Body of pancreas (tissue), 4 donors: ENCODE results near the gene MAN1B1. TPM values are rescaled to one million over a fixed set of nuclear protein-coding genes. Genes with fewer than 3 reads are reported as not detected.
A peak's percentile ranks its signal among the peaks of the same experiment; 100 is the strongest.

Source experiments
- ATAC-seq: fragments of 150-250 bp; one replicate; pipeline ENCODE4 v1.9.1; 2016
- DNase-seq, 4 donors: peaks; one replicate each; pipeline ENCODE4 v3.0.0-alpha.2; 2019
- H3K27ac ChIP-seq, 4 donors: fragments of 200-600 bp; sonication (generic); 1 replicate in 3 of 4; 2 replicates in 1 of 4; pipeline versions ENCODE4 v1.5.1 to v1.6.1; 2016 to 2019; ENCODE audit warnings: mild to moderate bottlenecking in 1 of 4, mixed read lengths in 1 of 4, moderate library complexity in 1 of 4
- H3K27me3 ChIP-seq, 2 donors: fragments of 200-600 bp; sonication (generic); one replicate each; pipeline ENCODE4 v1.6.0; 2016; ENCODE audit warnings: mild to moderate bottlenecking in 1 of 2
- H3K36me3 ChIP-seq, 2 donors: fragments of 200-600 bp; sonication (generic); replicated peaks in 1 of 2; 2 replicates each; pipeline ENCODE4 v1.5.1; 2016; ENCODE audit warnings: low read depth in 2 of 2; ENCODE audit not compliant: insufficient read depth in 1 of 2
- H3K4me1 ChIP-seq: fragments of 200-600 bp; sonication (generic); one replicate; pipeline ENCODE4 v1.6.0; 2016
- H3K4me3 ChIP-seq, 2 donors: fragments of 200-600 bp; sonication (generic); 1 replicate in 1 of 2; 2 replicates in 1 of 2; pipeline ENCODE4 v1.5.1; 2016 to 2019
- H3K9me3 ChIP-seq, 3 donors: fragments of 200-600 bp; sonication (generic); 1 replicate in 2 of 3; 2 replicates in 1 of 3; pipeline ENCODE4 v1.5.1; 2016
- POLR2A ChIP-seq, 3 donors: fragments of 450-650 bp; IDR thresholded peaks; one replicate each; pipeline ENCODE4 v1.6.1; 2016; ENCODE audit warnings: antibody characterized with exemption in 3 of 3, mild to moderate bottlenecking in 2 of 3
- WGBS, 2 donors: methylation state at CpG; one replicate each; pipeline ENCODE4 v1.1.5; 2017; 5-methylcytosine and 5-hydroxymethylcytosine counted together
- intact Hi-C: fragments of 100-400 bp; cut with DNase I; formaldehyde crosslinking; loops from one replicate; pipeline ENCODE4 v1.15.1; 2023
- total RNA-seq, 2 donors: library from RNA; depleted of rRNA; stranded (reverse); fragments of >200 nt; gene quantifications; one replicate each; pipeline ENCODE4 v1.1.0, GENCODE V29; 2016
- TF ChIP-seq, protein P1 (sequence below), 7 experiments: fragments of 450-650 bp in 4 of 7; fragments of 200-600 bp in 3 of 7; sonication (generic) in 3 of 7; IDR thresholded peaks; one replicate each; pipeline ENCODE4 v1.5.1; 2016 to 2019; ENCODE audit warnings: antibody characterized with exemption in 7 of 7

The MAN1B1 gene
- total RNA-seq, 2 donors from 2014 or later, result 32.6 to 34.2 TPM

DNA sequence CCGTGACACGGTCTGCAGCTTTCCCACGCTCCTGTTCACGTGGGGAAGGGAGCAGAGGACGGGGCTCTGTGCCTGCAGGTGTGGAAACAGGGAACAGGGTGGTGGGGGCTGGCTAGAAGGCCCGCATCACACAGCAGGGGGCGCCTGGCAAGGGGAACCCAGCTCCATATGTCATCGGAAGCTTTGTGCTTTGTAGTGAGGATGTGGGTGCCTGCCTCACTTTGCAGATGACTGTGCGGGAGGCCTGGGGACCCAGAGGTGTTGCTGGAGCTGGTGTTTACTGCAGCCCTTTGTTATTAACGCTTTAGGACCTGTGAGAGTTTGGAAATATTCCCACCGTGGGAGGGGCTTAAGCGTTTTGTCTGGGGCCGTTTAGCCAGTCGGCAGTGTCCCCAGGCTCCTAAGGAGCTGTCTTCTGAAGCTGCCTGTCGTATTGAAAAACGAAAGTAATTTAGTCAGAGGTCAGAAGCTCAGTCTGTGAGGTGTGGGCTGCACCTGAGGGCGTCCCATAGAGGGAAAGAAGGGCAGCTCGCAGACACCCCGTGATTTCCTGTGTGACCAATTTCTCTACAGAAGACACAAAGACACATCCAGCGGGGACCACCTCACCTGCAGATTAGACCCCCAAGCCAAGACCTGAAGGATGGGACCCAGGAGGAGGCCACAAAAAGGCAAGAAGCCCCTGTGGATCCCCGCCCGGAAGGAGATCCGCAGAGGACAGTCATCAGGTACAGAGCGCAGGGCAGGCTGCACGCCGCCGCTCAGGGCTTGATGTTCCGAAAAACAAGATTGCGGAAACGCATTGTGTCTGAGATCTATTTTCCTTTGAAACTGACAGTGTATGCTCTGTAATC lies 9.1 kb downstream of the MAN1B1 start:
- intact Hi-C loops, result no loop called here
- no peaks in the 10 kb centered on the region for H3K27me3 ChIP-seq
- no peak for ATAC-seq
- H3K27ac ChIP-seq, result no peak overlapping the region
- DNase-seq, result no peak
- H3K9me3 ChIP-seq, result no peaks in the 10 kb centered on the region
- H3K4me1 ChIP-seq, result no peaks in the 10 kb centered on the region
- 74 to 82% methylated on average over 25 to 30 of the region's 30 CpGs for WGBS, 2 donors
- H3K36me3 ChIP-seq, result peaks cover 0 to 5% of the 10 kb centered on the region in 2 donors
- H3K4me3 ChIP-seq, result no peak overlapping the region
- TF ChIP-seq, protein P1, sequence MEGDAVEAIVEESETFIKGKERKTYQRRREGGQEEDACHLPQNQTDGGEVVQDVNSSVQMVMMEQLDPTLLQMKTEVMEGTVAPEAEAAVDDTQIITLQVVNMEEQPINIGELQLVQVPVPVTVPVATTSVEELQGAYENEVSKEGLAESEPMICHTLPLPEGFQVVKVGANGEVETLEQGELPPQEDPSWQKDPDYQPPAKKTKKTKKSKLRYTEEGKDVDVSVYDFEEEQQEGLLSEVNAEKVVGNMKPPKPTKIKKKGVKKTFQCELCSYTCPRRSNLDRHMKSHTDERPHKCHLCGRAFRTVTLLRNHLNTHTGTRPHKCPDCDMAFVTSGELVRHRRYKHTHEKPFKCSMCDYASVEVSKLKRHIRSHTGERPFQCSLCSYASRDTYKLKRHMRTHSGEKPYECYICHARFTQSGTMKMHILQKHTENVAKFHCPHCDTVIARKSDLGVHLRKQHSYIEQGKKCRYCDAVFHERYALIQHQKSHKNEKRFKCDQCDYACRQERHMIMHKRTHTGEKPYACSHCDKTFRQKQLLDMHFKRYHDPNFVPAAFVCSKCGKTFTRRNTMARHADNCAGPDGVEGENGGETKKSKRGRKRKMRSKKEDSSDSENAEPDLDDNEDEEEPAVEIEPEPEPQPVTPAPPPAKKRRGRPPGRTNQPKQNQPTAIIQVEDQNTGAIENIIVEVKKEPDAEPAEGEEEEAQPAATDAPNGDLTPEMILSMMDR (IDR thresholded peaks at IDR 0.05), result peak in 1 of 7 experiments; percentile 10
- no peak for TF ChIP-seq POLR2A (IDR thresholded peaks at IDR 0.05)

DNA sequence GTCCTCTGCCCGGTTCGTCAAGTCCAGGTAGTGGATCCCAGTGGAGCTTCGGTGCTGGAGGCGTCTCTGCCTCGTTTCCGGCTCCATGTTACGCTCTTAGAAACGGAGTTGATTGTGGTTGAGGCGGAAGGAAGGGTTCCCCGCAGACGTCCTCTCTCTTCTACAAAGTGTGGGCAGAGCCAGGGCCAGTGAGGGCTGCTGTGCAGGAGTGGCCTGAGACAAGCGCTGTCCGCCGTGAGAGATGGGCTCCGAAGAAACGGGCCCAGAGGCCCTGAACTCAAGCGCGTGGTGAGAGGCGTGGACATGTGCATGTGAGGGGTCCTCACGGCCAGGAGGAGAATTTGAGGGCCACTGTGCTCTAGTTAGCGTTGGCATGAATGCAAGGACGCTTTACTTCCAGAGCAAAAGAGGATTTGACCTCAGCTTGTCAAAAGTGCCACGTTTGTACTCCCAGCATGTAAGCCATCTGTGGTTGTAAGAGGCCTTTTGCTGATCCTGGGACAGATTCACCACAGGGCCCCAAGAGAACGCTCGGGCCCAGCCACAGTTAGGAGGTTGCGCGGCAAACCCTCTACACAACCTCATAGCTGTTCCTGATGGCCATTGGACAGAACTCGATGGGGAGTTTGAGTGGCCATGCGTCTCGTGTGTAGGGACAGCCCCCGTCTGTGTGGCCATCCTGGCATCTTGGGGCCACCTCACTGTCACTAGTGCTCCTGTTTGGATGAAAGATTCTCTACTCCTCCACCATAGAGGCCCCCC lies 10.2 kb downstream of the MAN1B1 start:
- Histone ChIP-seq H3K27ac (no peak overlapping the region), H3K36me3 (peaks cover 4 to 14% of the 10 kb centered on the region in 2 donors), H3K4me1 (no peaks in the 10 kb centered on the region), H3K27me3 (no peaks in the 10 kb centered on the region), H3K4me3 (no peak overlapping the region), H3K9me3 (no peaks in the 10 kb centered on the region)
- intact Hi-C loops, result no loop called here
- DNase-seq (no peak), ATAC-seq (no peak)
- WGBS, 2 donors, result 92 to 93% methylated on average over 22 to 31 of the region's 31 CpGs
- TF ChIP-seq, protein P1 (IDR thresholded peaks at IDR 0.05), result no peak
- TF ChIP-seq POLR2A (IDR thresholded peaks at IDR 0.05), result no peak

DNA sequence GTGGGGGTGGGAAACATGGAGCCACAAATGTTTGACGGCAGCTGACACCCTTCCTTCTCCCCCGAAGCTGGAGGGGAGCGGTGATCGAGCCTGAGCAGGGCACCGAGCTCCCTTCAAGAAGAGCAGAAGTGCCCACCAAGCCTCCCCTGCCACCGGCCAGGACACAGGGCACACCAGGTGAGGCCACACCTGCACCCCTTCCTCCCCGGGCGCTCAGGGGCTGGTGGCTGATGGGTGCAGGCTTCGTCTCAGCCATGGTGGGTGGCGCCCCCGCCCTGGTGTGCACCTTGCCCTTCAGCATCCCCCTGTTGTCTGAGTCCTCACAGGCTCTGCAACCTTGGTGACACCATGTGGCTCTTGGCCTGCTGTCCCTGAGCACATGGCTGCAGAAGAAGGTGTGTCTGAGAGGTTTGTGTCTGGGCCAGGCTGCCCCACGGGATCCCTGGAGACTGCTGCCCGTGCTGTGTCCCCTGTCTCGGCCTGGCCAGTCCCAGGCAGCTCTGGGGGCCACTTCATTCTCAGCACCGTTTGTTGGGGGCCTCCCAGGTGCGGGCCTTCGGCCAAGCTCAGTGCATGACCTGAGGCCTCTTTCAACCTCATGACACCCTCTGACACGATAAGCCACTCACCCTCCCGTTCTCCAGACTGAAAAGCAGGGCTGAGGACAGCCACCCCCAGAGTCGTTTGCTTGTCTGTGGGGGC lies 11.1 kb downstream of the MAN1B1 start:
- Histone ChIP-seq H3K27me3 (no peaks in the 10 kb centered on the region), H3K9me3 (no peaks in the 10 kb centered on the region), H3K4me1 (no peaks in the 10 kb centered on the region), H3K27ac (no peak overlapping the region), H3K36me3 (peaks cover 9 to 21% of the 10 kb centered on the region in 2 donors), H3K4me3 (no peak overlapping the region)
- intact Hi-C loops, result no loop called here
- no peak for DNase-seq
- 86 to 90% methylated on average over 5 to 20 of the region's 20 CpGs for WGBS, 2 donors
- ATAC-seq, result no peak
- no peak for TF ChIP-seq POLR2A (IDR thresholded peaks at IDR 0.05)
- TF ChIP-seq, protein P1 (IDR thresholded peaks at IDR 0.05), result no peak

DNA sequence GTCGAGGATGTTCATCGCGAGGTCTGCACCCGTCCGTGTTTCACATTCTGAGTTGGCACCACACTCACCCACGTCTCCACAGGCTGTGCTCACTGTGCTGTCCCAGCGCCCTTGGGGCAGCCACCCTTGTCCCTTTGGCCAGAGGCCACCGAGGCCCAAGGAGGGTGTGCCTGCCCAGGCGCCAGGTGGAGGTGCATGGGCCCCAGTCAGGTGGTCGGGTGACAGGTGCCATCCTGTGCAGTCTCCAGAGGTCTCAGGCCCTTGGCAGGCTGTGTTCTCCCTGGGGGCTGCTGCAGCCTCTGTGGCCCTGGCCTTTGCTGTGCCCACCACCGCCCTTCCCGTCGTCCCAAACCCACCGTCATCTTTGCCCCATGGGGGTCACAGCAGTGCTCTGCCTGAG lies 12.4 kb downstream of the MAN1B1 start:
- TF ChIP-seq POLR2A (IDR thresholded peaks at IDR 0.05), result no peak
- TF ChIP-seq, protein P1 (IDR thresholded peaks at IDR 0.05), result no peak
- Histone ChIP-seq H3K9me3 (no peaks in the 10 kb centered on the region), H3K4me1 (no peaks in the 10 kb centered on the region), H3K36me3 (peaks cover 9 to 30% of the 10 kb centered on the region in 2 donors), H3K27me3 (no peaks in the 10 kb centered on the region), H3K27ac (no peak overlapping the region), H3K4me3 (no peak overlapping the region)
- DNase-seq (no peak), ATAC-seq (no peak)
- WGBS, 2 donors, result 86 to 88% methylated on average over 13 of the region's 14 CpGs
- intact Hi-C loops, result no loop called here
